Activated T-cell treated with anti-CD3 and anti-CD28 coated beads, Interleukin-2, amount 50 U/mL, for 72 hours (primary cell): Measurements from ENCODE around the gene MGME1. TPM values are rescaled to one million over a fixed set of nuclear protein-coding genes. Genes with fewer than 3 reads are reported as not detected.

Source experiments
- ATAC-seq, 2 donors: fragments of 150-1000 bp; cut with Tn5 transposase; replicated peaks in 1 of 2; 2 replicates each; pipeline ENCODE4 v1.10.0; 2021; ENCODE audit warnings: moderate library complexity in 2 of 2, mild to moderate bottlenecking in 1 of 2
- DNase-seq, 2 donors: peaks; one replicate each; pipeline ENCODE4 v3.0.0; 2021 to 2022; ENCODE audit warnings: mixed read lengths in 1 of 2
- H3K27ac Mint-ChIP-seq: one replicate; pipeline ENCODE4 v1.8.0; 2022; ENCODE audit warnings: mild to moderate bottlenecking, moderate library complexity, mixed read lengths
- H3K27me3 Mint-ChIP-seq: one replicate; pipeline ENCODE4 v1.8.0; 2022; ENCODE audit warnings: low read depth, mixed read lengths
- H3K36me3 Mint-ChIP-seq, 2 donors: one replicate each; pipeline ENCODE4 v1.8.0; 2022; ENCODE audit warnings: mixed read lengths in 2 of 2, mild to moderate bottlenecking in 1 of 2; ENCODE audit not compliant: insufficient read depth in 2 of 2
- H3K4me1 Mint-ChIP-seq: one replicate; pipeline ENCODE4 v1.8.0; 2022; ENCODE audit warnings: low read depth, mixed read lengths
- H3K4me3 Mint-ChIP-seq, 2 donors: one replicate each; pipeline ENCODE4 v1.8.0; 2022; ENCODE audit warnings: mild to moderate bottlenecking in 2 of 2, mixed read lengths in 2 of 2, moderate library complexity in 2 of 2
- H3K9me3 Mint-ChIP-seq, 2 donors: one replicate each; pipeline ENCODE4 v1.8.0; 2022; ENCODE audit warnings: mixed read lengths in 2 of 2
- total RNA-seq, 2 donors: library from RNA; stranded (reverse); gene quantifications; one replicate each; pipeline ENCODE4 v1.2.3, GENCODE V29; 2022

MGME1 gene
- total RNA-seq, 2 donors from 2014 or later, result 41.1 to 47.0 TPM

DNA sequence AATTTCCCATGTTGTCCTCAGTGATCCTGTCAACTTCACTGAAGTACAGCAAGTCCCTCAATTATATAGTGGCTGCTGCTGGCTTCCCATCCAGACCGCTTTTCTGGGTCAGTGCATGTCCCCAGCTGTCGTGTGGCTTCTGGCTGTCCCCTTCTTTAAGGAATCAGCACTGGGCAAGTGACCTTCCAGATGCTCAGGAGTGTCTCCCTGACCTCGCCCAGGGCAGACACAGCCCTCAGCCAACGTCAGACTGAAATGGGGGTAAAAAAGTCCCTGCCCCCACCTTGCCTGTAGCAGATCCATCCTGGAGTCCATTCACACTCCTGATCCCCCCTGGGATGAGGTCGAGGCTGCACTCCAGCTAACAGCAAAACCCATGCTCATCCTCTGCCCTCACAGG lies 65.2 kb downstream of the MGME1 start:
- no peak for ATAC-seq
- no peak overlapping the region for H3K4me3 Mint-ChIP-seq
- peaks cover under 1% of the 10 kb centered on the region for H3K27me3 Mint-ChIP-seq
- no peaks in the 10 kb centered on the region for H3K36me3 Mint-ChIP-seq
- H3K4me1 Mint-ChIP-seq, result no peaks in the 10 kb centered on the region
- no peak for DNase-seq
- no peaks in the 10 kb centered on the region for H3K9me3 Mint-ChIP-seq
- H3K27ac Mint-ChIP-seq, result no peak overlapping the region

DNA sequence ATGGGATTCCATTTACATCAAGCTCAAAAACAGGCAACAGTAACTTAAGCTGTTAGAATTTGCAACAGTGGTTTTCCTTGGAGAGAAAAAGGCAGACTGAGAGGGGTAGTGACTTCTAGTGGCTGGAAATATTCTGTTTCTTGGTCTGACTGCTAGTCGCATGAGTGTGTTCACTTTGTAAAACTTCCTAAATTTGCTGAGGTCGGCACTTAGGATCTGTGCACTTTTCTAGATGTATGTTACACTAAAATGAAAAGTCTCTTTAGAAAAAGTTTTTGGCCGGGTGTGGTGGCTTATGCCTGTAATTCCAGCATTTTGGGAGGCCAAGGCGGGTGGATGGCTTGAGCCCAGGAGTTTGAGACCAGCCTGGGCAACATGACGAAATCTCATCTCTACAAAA lies 70.2 kb downstream of the MGME1 start:
- Mint-ChIP-seq H3K4me3 (no peak overlapping the region), H3K27ac (no peak overlapping the region), H3K9me3 (no peaks in the 10 kb centered on the region), H3K27me3 (peaks cover 20% of the 10 kb centered on the region), H3K4me1 (no peaks in the 10 kb centered on the region), H3K36me3 (no peaks in the 10 kb centered on the region)
- no peak for ATAC-seq
- DNase-seq, result no peak

Other genes starting within 250 kb of the MGME1 start
- gene SNX5, start 224 bp upstream of the MGME1 start, total RNA-seq, result 100 to 1,000 TPM; 207 to 208 TPM
- gene OVOL2, start 88.9 kb downstream of the MGME1 start, total RNA-seq, result under 1 TPM; 0.25 to 0.41 TPM
- 10 to 100 TPM; 12.4 to 16.2 TPM for gene KAT14, start 168.8 kb downstream of the MGME1 start, total RNA-seq
- gene PET117, start 168.8 kb downstream of the MGME1 start, total RNA-seq, result 10 to 100 TPM in 1 of 2 donors, 1 to 10 TPM in 1; 9.7 to 10.2 TPM